Measurements from ENCODE around the gene MTM1.
A peak's percentile ranks its signal among the peaks of the same experiment; 100 is the strongest.

Gene MTM1

GRCh38 chrX:150680974-150681373 is 112.6 kb downstream of the MTM1 start:
- DNase-seq, result peak; percentile 9 to 69 (median 45)

GRCh38 chrX:150683112-150683511 is 114.7 kb downstream of the MTM1 start:
- DNase-seq, result no peak

DNA sequence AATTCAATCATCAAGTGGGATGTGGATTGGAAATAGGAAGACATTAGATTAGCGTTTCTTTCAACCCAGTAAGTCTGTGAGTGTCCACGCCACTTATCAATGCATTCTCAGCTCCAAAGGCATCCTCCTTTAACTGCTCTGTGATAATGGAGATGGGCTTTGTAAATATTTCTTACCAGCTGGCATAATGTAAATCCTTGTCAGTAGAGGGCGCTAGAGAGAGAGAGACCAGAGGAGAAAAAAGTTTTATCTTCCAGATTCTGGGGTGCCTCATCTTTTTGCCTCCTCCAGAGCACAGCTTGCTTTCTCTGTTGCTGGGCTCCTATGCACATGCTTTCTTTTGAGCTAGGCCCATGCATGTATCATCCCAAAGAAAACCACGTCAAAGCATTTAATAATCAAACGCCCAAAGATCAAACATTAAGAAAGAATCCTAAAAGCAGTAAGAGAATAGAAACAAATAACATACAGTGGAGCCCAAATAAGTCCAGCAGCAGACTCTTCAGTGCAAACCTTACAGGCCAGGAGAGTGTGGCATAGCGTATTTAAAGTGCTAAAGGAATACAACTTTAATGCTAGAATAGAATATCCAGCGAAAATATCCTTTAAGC is 115.2 kb downstream of the MTM1 start:
- peak in 2 of 3 experiments; percentile 54 to 56 for DNase-seq

GRCh38 chrX:150688911-150689451 is 120.6 kb downstream of the MTM1 start:
- no peak for DNase-seq

DNA sequence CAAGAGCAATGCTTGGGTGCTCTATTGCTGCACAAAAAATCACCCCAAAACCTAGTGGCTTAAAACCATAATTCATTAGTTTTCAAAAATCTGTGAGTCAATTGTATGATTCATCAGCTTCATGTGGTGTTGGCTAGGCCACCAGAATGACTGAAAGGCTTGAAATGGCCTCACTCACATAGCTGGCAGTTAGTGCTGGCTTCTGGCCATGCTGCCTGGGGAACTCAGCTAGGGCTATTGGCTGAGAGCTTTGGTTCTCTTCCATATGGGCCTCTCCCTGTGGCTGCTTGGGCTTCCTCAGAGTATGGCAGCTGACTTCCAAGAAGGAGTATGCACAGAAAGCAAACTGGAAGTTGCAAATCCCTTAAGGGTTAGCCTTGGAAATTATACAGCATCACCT is 121.7 kb downstream of the MTM1 start:
- DNase-seq, result no peak

GRCh38 chrX:150692296-150692695 is 123.9 kb downstream of the MTM1 start:
- peak in 1 of 3 experiments; percentile 22 for DNase-seq

DNA sequence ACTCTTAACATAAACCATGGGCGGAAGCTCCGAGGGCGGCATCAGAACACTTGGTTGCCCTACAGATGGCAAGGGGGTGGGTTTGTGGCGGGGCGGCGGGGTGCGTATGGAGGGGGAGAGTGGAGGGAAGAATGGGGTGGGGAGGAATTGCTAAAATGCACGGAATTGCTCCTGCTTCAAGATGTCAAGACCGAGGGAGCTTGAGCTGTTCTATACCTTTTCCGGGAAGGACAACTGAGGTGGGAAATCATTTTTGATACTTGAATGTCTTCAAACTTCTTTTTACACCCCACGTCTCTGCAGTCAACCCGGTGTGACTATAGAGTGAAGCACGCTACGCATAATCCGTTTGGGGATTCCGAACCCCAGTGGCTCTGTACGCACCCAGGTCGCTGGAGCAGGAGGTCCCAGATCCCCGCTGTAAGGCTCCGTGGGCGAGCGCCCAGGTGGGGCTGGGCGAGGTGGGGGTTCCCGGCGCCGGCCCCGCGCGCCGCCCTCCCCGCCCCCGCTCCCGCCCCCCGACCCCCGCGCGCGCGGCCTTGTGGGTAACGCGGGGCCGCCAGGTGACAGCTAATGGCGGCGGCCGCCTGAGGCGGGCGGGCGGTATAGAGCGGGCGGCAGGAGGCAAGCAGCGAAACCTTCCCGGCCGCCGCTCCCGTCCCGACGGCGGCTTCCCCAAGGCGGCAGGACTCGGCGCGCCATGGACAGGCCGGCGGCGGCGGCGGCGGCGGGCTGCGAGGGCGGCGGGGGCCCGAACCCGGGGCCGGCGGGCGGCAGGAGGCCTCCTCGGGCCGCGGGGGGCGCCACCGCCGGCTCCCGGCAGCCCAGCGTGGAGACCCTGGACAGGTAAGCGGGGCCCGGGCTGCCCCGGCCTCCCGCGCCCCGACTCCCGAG is 124.7 kb downstream of the MTM1 start, which contains the start of gene MTMR1:
TSS of gene MTMR1 (plus strand) at position 566 of the 894 bp plus-strand sequence. CDS start at position 701, 135 bp downstream.
- peak; percentile 43 to 74 (median 65) for DNase-seq

GRCh38 chrX:150693725-150694574 is 125.5 kb downstream of the MTM1 start:
- DNase-seq, result peak; percentile 63 to 83 (median 76)

DNA sequence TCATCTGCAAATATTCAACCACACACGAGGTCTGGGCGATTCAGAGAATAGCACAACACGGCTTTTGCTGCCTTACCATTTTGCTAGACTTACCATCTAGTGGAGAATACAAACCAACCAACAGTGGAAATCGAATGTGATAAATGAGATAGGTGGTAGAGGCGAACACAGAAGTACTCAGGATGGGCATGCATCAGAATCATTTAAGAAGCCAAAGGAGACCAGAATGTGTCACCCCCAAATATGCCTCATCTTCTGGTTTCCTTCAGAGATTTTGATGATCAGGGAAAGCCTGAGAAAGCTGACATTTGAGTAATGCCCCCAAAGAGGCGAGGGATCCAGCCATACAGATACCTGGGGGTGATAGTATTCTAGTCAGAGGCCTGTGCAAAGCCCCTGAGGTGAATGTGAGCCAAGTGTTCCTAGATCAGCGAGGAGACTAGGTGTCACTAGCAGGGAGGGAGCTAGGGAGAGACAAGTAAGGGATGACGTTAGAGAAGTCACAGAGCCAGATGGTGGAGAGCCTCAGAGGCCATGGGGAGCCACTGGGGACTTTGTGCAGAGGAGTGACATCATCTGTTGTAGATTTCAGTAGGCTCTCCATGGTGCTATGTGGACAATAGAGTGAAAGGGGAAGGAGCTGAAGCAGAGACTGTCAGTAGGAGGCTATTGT is 126.5 kb downstream of the MTM1 start:
- DNase-seq, result no peak

- DNase-seq, result no peak
Observed at GRCh38 chrX:150696331-150696730, 127.9 kb downstream of the MTM1 start.

GRCh38 chrX:150696866-150697265 is 128.4 kb downstream of the MTM1 start:
- DNase-seq, result no peak

DNA sequence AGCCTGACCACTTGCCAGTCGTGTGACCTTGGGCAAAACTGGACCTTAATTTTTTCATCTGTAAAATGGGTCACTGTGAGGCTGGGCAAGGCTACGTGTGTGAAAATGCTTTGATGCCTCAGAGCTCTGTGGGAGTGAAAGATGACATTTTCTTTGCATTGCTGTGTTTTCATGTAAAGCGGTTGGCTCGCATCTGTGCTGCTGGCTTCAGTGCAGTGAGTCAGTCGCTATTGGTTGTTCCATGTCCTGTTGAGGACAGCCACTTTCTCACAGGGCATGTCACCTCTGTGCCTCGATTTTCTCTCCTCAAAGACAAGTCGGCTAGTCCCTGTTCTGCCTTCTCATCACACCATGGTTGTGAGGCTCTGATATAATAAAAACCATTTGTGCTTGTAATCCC is 129.2 kb downstream of the MTM1 start:
- DNase-seq, result no peak

- no peak for DNase-seq
Observed at GRCh38 chrX:150698981-150699380, 130.6 kb downstream of the MTM1 start.

- no peak for DNase-seq
Observed at GRCh38 chrX:150700107-150700506, 131.7 kb downstream of the MTM1 start.

DNA sequence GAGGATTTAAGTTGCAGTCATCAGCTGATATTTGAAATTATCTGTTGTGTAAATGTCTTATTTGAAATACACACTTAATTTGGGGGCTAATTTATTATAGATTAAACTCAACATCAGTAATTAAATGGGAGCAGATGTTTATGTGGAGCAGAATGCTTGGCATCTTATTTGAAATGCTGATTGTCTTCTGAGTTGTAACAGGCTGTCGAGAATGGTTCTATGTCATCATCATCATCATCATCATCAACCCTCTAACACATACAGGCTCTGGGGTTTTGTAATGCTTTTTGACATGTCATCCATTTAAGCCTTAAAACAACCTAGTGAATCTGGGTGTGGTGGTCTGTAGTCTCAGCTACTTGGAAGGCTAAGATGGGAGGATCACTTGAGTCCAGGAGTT is 133.0 kb downstream of the MTM1 start:
- no peak for DNase-seq

DNA sequence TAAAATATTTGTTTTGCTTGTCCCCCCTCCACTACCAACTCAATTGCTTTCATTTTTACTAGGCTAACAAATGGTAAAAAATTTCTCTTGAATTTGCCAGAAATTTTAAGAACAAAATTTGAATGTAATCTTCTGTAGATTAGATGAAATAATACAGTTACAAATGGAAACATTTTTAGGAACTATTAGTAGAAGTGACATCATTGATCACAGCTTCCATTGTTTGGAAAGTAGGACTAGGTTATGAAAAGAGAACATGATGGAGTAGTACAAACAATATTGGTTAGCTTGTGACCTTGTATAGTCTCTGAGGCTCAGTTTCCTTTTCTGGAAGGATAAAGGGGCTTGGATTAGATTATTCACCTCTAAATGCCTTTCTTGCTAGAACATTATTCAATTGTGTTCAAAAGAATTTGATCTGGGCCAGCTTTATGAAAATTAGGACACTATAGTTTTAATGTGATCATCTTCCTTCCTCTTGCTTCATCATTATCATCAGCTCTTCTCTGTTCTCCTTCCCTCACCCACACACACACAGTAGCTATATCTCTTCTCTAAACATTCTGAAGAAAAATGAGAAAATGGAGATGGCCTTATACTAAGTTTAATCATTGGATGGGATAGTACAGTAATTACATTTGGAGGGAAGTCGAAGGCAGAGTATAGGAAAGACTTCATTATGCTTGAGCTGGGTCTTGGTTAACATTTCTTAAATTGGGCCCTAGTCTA is 134.7 kb downstream of the MTM1 start:
- DNase-seq, result no peak

- no peak for DNase-seq
Observed at GRCh38 chrX:150703695-150703974, 135.2 kb downstream of the MTM1 start.

DNA sequence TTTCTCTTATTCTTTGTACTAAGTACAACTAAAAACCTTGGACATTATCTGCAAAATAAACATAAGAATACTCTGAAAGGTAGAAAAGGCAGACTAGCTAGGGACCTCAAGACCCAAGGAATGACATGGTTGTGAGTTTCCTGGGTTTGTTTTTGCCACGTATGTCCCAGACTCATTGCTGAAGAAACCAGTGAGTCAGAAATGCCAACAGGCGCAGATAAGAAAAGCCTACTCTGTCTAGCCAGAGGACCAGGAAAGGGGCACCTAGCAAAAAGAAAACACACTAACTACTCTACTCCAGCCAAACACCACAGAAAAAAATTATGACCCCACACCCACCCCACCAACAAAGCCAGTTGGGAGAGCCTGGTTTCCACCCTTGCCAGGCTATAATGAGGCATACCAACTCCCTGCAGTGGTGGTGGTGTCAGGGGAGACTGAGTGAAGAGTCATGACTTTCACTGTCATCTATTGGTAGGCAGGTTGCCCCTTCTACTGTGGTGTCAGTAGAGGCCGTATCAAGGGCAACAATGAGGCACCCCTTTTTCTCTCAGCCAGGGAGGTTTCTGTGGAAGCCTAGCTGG is 135.7 kb downstream of the MTM1 start:
- DNase-seq, result no peak

DNA sequence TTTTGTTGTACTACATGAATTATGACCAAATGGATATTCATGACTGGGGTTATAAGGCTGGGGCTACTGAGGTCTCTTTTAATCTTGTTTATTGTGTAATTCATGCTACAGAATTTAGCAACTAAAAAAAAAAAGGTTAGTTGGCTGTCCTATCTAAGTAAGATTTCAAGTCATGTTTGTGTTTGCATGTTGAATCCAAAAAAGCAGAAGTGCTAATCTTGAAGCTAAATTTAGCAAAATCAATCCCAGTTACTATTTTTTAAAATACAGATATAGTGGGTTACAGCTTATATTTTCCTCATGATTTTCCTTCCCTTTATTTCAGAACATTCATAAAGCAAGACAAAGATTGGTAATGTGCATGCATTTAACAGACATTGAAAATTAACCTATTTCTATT is 144.2 kb downstream of the MTM1 start:
- no peak for DNase-seq

DNA sequence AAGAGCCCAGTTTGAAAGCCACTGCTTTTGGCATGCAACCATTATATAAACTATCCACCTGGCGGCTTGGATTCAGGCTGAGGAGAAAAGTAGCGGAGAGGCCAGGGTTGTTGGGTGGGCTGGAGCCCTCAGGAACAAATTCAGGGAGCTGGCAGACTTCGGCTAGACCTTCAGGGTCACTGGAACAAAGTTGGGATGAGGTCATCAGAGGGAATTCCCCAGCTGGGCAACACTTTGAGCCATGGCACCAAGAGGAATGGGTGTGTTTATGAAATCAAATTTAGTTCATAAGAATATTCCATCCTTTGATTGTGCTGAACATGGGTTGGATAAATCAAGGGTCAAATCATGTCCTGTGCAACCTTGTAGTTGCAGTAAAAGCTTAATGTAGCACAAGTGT is 146.8 kb downstream of the MTM1 start:
- DNase-seq, result no peak

- no peak for DNase-seq
Observed at GRCh38 chrX:150719621-150720020, 151.2 kb downstream of the MTM1 start.

Measured in NCI-H1417 (cell line).